Measurements from ENCODE around the gene PGM2L1.

DNA sequence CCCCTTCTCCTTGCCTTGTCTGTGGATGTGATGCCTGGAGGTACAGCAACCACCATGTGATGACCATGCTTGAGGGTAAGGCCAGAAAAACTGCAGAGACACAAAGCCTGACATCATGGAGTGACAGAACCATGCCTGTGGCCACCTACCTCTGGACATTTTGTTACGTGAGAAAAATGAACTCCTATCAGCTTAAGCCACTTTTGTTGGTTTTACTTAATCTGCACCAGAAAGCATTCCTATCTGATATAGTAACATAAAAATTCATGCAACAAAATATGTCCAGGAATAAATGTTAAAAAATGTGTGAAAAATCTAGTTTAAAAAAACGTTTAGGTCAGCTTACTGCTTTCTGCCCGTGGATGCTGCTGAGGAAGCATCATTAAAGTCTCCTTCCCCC lies 44.2 kb downstream of the PGM2L1 start:
- TF ChIP-seq CTCF (IDR thresholded peaks at IDR 0.05) (no peak), POLR2A (IDR thresholded peaks at IDR 0.05) (no peak)
